ENCODE measurements around the gene DCDC2C. TPM values are rescaled to one million over a fixed set of nuclear protein-coding genes. Genes with fewer than 3 reads are reported as not detected.

The DCDC2C gene
- total RNA-seq, 1 experiment from 2014 or later = not detected

DNA sequence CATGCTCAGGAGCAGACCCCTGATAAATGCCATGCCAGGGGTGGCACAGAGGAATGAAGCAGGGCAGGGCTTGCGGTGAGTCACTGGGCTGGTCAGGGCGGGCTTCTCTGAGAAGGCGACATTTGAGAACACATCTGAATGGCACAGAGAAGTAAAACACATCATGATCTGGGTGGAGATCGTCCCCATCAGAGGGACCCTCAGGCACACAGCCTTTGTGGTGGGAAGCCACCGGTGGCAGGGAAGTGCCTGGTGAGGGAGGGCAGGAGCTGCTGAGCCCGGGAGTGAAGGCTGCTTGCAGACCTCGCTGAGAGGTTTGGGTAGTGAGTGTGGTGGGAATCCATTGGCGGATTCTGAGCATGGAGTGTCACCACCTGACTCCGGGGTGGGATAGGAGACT lies 44.5 kb downstream of the DCDC2C start:
- DNase-seq (no peak), ATAC-seq (no peak)
- Histone ChIP-seq H3K9me3 (ENCODE audit: low read length) (no peaks in the 10 kb centered on the region), H3K4me2 (ENCODE audit: low read length) (no peak overlapping the region), H3K79me2 (ENCODE audit: low read length) (no peaks in the 10 kb centered on the region), H3K27me3 (ENCODE audit: low read length) (peaks cover 56% of the 10 kb centered on the region), H3K9me2 (replicated peaks; ENCODE audit: low read length) (no peaks in the 10 kb centered on the region), H3F3A (ENCODE audit: low read length, unreplicated experiment) (no peaks in the 10 kb centered on the region), H3K36me3 (ENCODE audit: low read depth, low read length) (no peaks in the 10 kb centered on the region), H3K9ac (ENCODE audit: low read length) (no peak overlapping the region), H4K20me1 (ENCODE audit: low read length) (no peaks in the 10 kb centered on the region), H3K4me3 (ENCODE audit: low read length) (no peak overlapping the region), H3K27ac (ENCODE audit: low read length) (no peak overlapping the region), H3K4me1 (ENCODE audit: insufficient read depth, low read length) (no peaks in the 10 kb centered on the region), H2AFZ (ENCODE audit: low read length) (no peak overlapping the region)
- CTCF ChIA-PET = no interaction called here
- POLR2A ChIA-PET (ENCODE audit: unreplicated experiment) = no interaction called here
- BruUV-seq (replicated peaks) = no TSS peak
- intact Hi-C loops (cut with micrococcal nuclease) = no loop called here
- TF ChIP-seq, protein P1, sequence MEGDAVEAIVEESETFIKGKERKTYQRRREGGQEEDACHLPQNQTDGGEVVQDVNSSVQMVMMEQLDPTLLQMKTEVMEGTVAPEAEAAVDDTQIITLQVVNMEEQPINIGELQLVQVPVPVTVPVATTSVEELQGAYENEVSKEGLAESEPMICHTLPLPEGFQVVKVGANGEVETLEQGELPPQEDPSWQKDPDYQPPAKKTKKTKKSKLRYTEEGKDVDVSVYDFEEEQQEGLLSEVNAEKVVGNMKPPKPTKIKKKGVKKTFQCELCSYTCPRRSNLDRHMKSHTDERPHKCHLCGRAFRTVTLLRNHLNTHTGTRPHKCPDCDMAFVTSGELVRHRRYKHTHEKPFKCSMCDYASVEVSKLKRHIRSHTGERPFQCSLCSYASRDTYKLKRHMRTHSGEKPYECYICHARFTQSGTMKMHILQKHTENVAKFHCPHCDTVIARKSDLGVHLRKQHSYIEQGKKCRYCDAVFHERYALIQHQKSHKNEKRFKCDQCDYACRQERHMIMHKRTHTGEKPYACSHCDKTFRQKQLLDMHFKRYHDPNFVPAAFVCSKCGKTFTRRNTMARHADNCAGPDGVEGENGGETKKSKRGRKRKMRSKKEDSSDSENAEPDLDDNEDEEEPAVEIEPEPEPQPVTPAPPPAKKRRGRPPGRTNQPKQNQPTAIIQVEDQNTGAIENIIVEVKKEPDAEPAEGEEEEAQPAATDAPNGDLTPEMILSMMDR (conservative IDR thresholded peaks at IDR 0.05; ENCODE audit: low read depth, low read length) = no peak
- TF ChIP-seq EZH2phosphoT487 (IDR thresholded peaks at IDR 0.05; ENCODE audit: borderline replicate concordance, low read length) = no peak
- TF ChIP-seq EZH2 (IDR thresholded peaks at IDR 0.05; ENCODE audit: low read length, unreplicated experiment) = no peak

DNA sequence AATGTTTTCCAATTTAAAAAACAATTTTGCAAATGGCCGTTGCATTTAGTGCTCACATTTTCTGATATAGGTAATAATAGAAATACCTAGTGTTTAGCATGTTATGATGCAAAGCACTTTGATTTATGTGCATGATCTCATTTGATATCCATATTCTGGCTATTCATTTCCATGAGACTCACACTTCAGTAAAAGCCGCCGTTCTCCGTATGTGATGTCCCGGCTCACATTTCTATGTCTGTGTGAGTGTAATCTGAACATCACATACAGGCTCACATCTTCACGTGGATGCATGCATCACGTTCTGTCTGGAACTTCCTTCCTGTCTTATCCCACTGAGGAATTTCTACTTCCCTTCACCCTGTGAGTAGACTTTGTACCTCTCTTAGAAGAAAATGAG lies 45.8 kb downstream of the DCDC2C start:
- intact Hi-C loops (cut with micrococcal nuclease) = no loop called here
- H3K9me3 ChIP-seq (ENCODE audit: low read length) = no peaks in the 10 kb centered on the region
- H3K9ac ChIP-seq (ENCODE audit: low read length) = no peak overlapping the region
- H3K27me3 ChIP-seq (ENCODE audit: low read length) = peaks cover 67% of the 10 kb centered on the region
- no peak for ATAC-seq
- H3F3A ChIP-seq (ENCODE audit: low read length, unreplicated experiment) = no peaks in the 10 kb centered on the region
- BruUV-seq (replicated peaks) = no TSS peak
- TF ChIP-seq EZH2phosphoT487 (IDR thresholded peaks at IDR 0.05; ENCODE audit: borderline replicate concordance, low read length) (no peak), EZH2 (IDR thresholded peaks at IDR 0.05; ENCODE audit: low read length, unreplicated experiment) (no peak)
- TF ChIP-seq, protein P1 (conservative IDR thresholded peaks at IDR 0.05; ENCODE audit: low read depth, low read length) = no peak
- no peak for DNase-seq
- no peak overlapping the region for H3K4me3 ChIP-seq (ENCODE audit: low read length)
- H3K4me1 ChIP-seq (ENCODE audit: insufficient read depth, low read length) = no peaks in the 10 kb centered on the region
- H4K20me1 ChIP-seq (ENCODE audit: low read length) = no peaks in the 10 kb centered on the region
- H3K79me2 ChIP-seq (ENCODE audit: low read length) = no peaks in the 10 kb centered on the region
- no peak overlapping the region for H3K4me2 ChIP-seq (ENCODE audit: low read length)
- H3K27ac ChIP-seq (ENCODE audit: low read length) = no peak overlapping the region
- H3K9me2 ChIP-seq (replicated peaks; ENCODE audit: low read length) = no peaks in the 10 kb centered on the region
- ChIA-PET POLR2A (ENCODE audit: unreplicated experiment) (no interaction called here), CTCF (no interaction called here)
- no peaks in the 10 kb centered on the region for H3K36me3 ChIP-seq (ENCODE audit: low read depth, low read length)
- H2AFZ ChIP-seq (ENCODE audit: low read length) = no peak overlapping the region

DNA sequence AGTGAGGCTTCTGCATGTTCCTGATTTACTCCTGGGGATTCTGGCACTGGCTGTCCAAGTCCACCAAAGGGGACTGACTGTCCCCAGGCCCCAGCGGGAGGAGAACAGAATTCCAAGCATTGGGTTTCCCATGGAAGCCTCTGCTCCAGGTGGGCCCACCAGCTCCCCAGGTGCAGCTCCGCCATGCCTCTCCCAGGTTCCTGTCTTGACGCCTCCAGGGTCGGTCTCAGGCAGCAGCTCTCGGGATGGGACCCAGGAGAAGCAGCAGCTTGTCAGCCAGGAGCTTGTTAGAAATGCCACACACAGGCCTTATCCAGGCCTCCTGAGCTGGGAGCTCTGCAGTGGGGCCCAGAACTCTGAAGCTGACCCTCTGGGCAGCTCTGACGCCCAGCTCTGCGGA lies 47.9 kb downstream of the DCDC2C start:
- intact Hi-C loops (cut with micrococcal nuclease) = no loop called here
- no peak overlapping the region for H2AFZ ChIP-seq (ENCODE audit: low read length)
- ChIA-PET CTCF (no interaction called here), POLR2A (ENCODE audit: unreplicated experiment) (no interaction called here)
- no peak overlapping the region for H3K4me3 ChIP-seq (ENCODE audit: low read length)
- no peaks in the 10 kb centered on the region for H3F3A ChIP-seq (ENCODE audit: low read length, unreplicated experiment)
- DNase-seq (no peak), ATAC-seq (no peak)
- TF ChIP-seq EZH2 (IDR thresholded peaks at IDR 0.05; ENCODE audit: low read length, unreplicated experiment) = no peak
- TF ChIP-seq, protein P1 (conservative IDR thresholded peaks at IDR 0.05; ENCODE audit: low read depth, low read length) = no peak
- no peak for TF ChIP-seq EZH2phosphoT487 (IDR thresholded peaks at IDR 0.05; ENCODE audit: borderline replicate concordance, low read length)
- no peaks in the 10 kb centered on the region for H3K4me1 ChIP-seq (ENCODE audit: insufficient read depth, low read length)
- no peaks in the 10 kb centered on the region for H3K9me2 ChIP-seq (replicated peaks; ENCODE audit: low read length)
- no peak overlapping the region for H3K27ac ChIP-seq (ENCODE audit: low read length)
- no peaks in the 10 kb centered on the region for H4K20me1 ChIP-seq (ENCODE audit: low read length)
- H3K4me2 ChIP-seq (ENCODE audit: low read length) = no peak overlapping the region
- H3K9ac ChIP-seq (ENCODE audit: low read length) = no peak overlapping the region
- BruUV-seq (replicated peaks) = no TSS peak
- H3K36me3 ChIP-seq (ENCODE audit: low read depth, low read length) = no peaks in the 10 kb centered on the region
- no peaks in the 10 kb centered on the region for H3K9me3 ChIP-seq (ENCODE audit: low read length)
- peaks cover 60% of the 10 kb centered on the region for H3K27me3 ChIP-seq (ENCODE audit: low read length)
- no peaks in the 10 kb centered on the region for H3K79me2 ChIP-seq (ENCODE audit: low read length)
